GM21619 (cell line): ENCODE data around the gene MRPL40.
"Not testable (repeated sequence)": the region's sequence is repeated elsewhere in the genome, so short reads cannot be mapped to it uniquely, and the experiment has no call there.

Experiments used
- ATAC-seq: cut with Tn5 transposase; IDR thresholded peaks from one replicate; pipeline ENCODE4 v1.9.1; 2021; ENCODE audit not compliant: unreplicated experiment

Gene MRPL40

DNA sequence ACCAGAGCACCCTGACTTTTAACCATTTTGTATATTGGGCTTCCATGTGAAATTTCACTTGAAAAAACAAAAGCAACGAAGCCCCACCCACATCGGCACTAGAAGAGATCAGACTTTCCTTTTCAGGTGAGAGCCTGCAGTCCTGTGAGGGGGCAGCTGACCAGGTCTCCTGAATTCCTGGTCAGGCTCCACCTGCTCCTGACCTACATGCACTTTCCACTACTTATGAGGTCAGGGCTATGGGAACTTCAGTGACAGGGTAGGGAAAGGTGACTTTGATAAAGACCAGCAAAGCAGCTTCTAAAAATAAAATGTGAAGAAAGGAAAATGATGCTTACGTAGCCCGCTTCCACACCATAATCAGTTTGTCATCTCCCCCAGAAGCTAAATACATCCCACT is 25.5 kb upstream of the MRPL40 start:
- ATAC-seq, result no peak

- no peak for ATAC-seq
Observed at GRCh38 chr22:19407649-19408606, 24.4 kb upstream of the MRPL40 start.

- no peak for ATAC-seq
Observed at GRCh38 chr22:19410941-19411689, 21.2 kb upstream of the MRPL40 start.

- no peak for ATAC-seq
Observed at GRCh38 chr22:19411690-19412045, 20.7 kb upstream of the MRPL40 start.

- no peak for ATAC-seq
Observed at GRCh38 chr22:19412478-19412877, 19.9 kb upstream of the MRPL40 start.

DNA sequence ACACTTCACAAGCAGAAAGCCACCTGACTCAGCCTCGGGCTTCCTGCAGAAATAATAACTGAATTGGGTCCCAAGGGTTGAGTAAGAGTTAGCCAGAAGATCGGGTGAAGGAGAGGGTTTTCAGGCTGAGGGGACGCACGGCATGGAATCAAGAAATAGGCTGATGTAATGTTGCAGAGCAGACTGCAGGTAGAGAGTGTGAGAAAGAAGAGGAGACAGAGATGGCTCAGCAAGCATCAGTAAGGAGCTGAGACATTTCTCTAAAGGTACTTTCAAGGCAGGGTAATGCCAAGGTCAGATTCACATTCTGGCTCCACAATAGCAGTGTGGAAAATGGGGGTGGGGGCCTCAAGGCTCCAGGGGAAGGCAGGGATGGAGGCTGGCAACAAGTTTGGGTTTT is 19.4 kb upstream of the MRPL40 start:
- ATAC-seq, result no peak

DNA sequence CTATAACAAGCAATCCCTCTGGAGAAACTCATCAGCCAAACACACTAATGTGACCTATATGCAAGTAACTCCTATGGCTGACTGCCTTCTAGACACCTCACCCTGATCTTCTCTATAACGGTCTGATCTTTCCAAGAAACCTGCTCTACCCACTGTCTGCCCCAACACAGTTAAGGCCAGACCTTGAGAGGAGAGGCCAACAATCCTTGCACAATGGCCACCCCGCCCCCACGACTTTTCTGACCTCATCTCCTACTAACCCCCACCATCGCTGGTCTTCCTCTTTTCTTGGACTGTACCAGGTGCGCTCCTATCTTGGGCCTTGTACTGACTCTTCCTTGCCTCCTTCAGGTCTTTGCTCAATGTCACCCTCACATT is 13.3 kb upstream of the MRPL40 start:
- ATAC-seq, result no peak

DNA sequence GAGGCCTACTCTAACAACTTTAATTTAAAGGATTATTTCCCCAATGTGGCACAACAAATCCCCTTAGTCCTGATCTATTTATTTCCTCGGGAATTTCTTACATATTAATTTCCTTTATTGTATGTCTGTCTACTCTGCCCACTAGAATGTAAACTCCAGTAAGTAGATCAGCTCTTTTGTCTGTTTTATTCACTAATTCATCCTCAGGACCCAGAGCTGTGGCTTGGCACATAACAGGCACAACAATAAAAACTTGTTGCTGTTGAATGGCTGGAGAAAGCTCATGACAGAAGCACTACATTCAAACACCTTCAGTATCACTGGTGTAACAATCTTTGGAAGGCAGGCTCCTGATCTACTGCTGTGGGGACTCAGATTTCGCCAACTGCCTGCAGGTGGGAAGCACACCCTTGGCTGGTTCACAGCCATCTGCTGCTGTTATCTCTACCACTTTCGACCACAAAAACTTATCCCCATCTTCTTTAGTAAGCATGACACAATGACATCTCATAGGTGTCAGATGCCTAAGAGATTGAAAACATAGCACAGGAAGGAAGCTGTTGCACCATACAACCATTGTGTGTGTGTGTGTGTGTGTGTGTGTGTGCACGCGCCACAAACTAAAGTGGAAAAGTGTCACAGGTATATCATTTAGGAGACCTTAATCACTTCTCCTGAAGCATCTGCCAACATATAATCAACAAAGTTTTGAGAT is 12.7 kb upstream of the MRPL40 start:
- no peak for ATAC-seq

GRCh38 chr22:19420321-19420720 is 12.0 kb upstream of the MRPL40 start:
- no peak for ATAC-seq

- ATAC-seq, result no peak
Observed at GRCh38 chr22:19422440-19423301, 9.7 kb upstream of the MRPL40 start.

DNA sequence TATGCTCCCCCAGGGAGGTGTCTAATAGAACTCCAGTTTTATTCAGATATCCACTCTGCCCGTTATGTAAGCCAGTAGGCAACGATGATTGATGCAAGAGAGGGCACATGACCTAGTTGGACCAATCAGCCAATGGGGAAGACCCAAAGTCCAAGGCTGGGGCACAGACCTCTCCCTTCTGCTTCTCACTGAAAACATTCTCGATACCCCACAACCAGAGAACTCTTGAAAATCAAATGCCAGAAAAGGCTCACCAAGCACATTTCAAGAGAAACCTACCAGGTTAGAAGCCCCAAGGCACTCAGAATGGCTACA is 8.2 kb upstream of the MRPL40 start:
- ATAC-seq, result no peak

DNA sequence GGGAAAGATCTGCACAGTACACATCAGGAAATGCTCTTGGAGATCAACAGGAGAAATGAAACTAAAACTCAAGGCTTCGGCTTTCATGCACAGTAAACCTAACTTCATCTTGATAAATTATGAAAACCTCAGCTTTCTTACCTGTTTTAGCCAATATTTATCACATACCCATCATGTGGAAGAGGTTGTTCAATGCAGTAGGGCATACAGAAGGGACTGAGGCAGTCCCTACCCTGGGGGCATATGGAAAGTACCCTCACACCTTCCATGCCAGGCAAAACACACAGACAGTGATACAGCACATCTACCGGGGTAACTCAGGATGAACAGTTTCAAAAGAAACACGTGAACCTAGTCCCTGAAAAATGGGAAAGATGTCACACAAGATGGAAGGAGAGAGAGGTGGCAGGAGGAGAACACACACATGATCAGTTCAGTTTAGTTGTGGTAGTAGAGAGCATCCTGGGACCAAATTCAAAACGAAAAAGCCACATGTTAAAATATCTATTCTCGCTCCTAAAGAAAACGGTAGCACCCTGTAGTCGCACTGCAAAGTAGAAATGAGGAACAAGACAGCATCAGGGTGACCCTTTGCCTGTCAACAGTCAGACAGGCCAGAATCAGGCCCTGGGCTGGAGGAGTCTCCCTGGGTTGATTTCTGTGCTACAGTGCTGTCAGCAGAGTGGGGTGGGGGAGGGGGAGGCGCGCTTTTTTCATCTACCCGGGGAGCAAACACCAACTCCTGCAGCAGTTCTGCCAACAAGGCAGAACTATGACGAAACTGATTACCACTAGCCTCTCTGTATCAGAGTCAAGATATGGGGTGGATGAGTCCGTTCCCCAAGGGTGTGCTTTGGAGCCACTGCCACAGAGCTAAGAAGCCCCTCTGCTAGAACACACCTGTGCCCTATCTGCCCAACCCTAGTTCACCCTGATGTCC is 2.1 kb upstream of the MRPL40 start:
- no peak for ATAC-seq

- no peak for ATAC-seq
Observed at GRCh38 chr22:19430890-19431541, 1.3 kb upstream of the MRPL40 start.

- peak; percentile 39 for ATAC-seq
Observed at GRCh38 chr22:19431649-19432132, 654 bp upstream of the MRPL40 start, which contains the start of gene HIRA. TSS of gene HIRA (minus strand) at chr22:19431733. CDS start at chr22:19431476, 257 bp downstream.

DNA sequence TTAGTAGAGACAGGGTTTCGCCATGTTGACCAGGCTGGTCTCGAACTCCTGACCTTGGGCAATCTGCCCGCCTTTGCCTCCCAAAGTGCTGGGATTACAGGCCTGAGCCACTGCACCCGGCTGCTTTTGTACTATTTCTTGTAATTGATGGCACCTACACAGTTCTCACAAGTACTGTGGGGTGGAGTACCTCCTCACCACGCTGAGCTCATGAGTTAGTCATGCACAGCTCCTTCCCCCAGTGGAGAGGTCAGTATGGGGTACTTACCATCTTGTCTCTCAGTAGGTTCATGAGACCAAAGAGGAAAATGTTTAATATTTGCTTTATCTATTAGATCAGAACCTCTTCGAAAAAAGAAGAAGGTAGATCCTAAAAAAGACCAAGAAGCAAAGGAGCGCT is 2.1 kb downstream of the MRPL40 start:
- no peak for ATAC-seq

DNA sequence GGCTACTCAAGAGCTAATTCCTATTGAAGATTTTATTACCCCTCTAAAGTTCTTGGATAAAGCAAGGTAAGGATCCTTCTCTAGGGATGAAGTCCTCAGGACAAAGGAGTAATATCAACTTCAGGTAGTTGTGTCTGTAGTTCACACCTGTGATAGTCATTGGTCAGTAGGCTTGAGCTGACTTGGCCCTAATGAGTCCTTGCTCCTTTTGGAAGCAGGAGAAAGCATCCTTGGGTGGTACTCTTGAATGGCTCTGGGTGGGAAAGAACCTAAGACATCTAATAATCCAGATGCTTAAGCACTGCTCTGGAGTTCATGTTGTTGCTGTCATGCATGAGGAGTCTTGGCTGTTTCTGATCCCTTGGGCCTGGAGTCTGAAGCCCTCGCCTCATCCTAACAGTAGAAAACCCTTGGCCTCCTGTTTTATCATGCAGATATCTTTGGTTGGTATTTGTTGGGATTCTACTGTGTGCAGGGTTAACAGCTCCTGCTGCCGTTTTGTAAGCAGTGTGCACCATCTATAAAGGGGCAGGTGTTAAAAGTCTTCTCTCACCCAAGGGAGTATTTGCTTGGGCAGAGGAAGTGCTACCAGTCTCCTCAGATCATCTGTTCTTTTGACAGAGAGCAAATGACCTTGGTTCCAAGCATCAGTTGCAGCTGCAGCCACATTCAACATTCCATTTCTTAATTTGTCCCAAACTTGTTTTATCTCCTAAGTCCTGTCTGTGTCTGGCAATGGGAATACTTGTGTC is 2.7 kb downstream of the MRPL40 start:
- ATAC-seq, result no peak

DNA sequence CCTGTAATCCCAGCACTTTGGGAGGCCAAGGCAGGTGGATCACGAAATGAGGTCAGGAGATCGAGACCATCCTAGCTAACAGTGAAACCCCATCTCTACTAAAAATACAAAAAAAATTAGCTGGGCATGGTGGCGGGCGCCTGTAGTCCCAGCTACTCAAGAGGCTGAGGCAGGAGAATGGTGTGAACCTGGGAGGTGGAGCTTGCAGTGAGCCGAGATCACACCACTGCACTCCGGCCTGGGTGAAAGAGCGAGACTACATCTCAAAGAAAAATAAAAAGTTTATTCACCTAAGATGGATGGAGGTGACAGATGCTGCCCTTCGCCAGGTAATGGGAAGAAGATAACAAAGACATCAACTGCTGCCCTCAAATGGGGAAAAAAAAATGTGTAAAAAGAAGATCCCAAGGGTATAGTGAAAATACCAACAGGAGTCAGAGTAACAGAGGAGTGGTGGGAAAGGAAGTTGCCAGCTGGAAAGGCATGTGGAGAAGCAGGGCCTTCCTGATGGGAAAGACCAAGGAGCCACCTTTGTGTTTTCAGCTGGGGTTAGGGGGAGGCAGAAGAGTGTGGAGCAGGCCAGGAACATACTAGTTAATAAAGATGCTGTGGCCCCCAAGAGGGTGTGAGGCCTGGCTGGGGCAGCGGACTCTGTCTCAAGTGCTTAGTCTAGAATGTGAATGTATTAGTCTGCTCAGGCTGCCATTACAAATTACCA is 4.3 kb downstream of the MRPL40 start:
- not testable (repeated sequence) for ATAC-seq

DNA sequence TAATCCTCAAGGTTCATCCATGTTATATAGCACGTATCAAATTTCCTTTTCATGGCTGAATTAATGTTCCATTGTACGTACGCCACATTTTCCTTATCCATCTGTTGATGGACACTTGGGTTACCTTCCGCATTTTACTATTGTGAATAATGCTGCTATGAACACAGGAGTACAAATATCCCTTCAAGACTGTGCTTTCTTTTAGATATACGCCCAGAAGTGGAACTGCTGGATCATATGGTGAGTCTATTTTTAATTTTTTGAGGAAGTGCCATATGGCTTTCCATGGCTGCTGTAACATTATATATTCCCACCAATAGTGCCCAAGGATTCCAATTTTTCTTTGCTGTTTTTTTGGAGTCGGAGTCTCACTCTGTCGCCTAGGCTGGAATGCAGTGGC is 6.0 kb downstream of the MRPL40 start:
- ATAC-seq, result no peak
